CD4-positive, alpha-beta T cell treated with Interleukin-4 for 4 hours (primary cell): Measurements from ENCODE around the gene PPIE.
"Not testable (repeated sequence)": the region's sequence is repeated elsewhere in the genome, so short reads cannot be mapped to it uniquely, and the experiment has no call there.

ENCODE experiments used
- DNase-seq: peaks from one replicate; pipeline ENCODE4 v3.0.0-alpha.2; 2020

PPIE gene

DNA sequence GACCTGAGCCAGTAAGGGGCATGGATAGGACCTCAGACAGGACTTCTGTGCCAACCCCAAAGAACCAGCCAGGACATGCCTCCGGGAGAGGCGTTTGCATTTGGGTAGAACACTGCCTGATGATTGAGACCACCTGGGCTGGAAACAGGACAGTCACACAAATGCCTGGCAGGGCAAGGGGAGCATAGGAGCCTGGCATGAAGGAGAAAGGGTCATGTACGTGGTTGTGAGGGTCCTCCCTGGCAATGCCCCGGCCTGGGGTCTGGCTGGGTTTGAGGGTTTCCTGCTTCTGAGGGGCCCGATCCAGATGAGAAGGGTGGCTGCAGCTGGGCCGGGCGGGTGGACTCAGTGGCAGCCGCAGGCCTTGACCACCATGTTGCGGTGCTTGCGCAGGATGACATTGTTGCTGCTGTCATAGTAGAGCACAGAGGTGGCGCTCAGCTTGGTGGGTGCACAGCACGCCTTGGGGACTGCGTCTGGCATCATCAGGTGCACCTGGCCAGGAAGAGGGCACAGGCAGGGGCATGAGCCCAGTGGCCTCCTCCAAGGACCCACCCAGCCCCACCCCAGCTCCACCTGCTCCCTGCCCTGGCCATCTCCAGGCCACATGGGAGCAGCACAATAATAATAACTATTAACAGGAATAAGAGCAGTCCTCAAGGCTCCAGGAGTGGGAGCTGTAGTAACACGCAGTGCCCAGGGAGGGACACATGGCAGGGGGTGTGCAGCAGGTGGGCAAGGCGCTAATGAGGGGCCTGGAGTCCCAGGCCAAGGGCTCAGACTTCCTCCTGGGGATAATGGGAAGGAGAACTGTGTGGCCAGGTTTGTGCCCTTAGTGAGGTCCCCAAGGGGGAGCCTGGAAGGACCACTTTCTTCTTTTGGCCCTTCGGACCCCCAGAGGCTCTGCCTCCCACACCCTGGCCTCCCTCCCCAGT is 21.7 kb downstream of the PPIE start:
- DNase-seq = no peak

DNA sequence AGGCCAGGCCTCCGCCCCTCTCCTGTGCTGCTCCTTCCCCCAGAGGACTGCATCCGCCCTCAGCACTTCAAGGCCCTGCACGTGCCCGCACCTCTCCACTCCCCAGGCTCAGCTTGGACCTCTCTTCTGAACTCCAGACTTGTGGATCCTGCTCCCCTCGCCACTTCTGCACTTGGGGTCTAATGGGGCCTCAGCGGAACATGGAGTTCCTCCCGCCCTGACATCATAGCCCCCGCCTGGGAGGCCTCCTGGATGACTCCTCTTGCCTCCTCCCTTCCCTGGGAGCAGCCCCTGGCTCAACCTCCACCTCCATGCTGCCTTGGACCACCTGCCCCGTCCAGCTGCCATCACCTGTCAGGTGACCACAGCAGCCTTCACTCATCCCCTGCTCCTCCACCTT is 22.3 kb downstream of the PPIE start:
- DNase-seq = no peak

DNA sequence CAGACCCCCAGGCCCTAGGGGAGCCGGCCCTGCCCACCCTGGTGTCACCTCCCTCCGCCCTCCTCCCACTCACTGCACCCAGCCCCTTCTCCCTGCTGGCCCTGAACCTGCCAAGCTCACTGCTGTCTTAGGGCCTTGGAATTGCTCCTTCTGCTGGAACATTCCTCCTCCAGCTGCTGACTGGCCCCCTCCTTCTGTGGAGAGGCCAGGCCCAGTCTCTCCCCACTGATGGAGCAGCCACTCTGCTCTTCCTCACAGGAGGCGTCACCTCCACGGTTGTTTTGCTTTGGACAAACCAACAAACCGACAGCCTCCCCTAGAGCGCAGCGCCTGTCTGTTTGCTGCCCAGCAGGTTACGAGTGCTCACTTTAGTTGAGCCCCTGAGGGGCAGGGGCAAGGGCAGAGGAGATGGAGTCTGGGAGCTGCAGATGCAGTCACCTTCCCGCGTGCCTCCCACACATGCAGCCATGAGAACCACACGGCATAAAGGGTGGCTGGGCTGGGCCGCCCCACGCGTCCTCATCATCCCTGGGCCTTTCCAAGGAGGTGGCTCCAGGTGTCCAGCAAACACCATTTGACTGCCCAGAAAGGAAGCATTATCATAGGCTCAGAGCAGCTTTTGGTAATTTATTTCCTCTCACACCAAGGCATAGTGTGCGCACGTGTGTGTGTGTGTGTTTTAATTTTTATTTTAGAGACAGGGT is 23.0 kb downstream of the PPIE start:
- no peak for DNase-seq

DNA sequence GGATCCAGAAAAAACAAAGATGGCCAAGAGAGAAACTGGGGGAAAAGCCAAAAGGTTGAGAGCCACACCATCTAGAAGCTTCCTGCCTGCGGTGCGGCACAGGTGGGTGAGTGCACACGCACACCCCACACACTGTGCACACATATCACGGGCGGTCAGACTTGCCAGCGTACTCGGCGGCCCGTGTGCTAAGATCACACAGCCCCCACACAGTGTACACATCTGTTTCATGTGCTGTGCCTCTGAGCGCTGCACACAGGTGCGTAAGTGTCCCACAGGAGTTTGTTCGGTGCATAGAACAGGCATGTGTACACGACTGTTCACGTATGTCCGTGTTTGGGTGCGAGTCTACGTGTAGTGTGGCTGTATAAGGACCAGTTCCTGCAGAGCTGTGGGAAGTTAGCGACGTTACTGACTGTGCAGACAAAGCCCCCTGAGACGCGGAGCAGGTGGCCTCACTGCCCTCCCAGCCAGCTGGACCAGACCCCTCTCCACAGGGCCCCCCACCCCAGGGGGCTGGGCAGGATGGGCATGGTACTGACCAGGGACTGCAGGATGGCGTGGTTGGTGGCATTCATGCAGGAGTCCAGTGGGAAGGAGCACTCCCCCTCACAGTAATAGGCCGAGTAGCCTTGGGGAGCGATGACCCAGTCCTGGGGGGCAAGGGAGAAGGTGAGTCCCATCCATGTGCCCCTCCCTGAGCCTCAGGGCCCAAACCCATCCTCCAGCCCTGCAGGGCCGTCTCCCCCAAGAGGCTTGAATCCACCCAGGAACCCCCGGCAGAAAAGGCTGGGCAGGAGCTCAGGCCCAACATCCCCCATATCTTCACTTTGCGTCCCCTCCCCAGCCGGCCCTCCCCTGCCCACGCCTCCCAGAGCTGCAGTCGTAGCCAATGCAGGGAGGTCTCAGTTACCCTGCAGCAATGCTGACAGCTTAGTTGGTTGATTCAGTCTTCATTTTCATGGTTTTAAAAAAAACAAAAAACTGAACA is 24.2 kb downstream of the PPIE start:
- DNase-seq = no peak

DNA sequence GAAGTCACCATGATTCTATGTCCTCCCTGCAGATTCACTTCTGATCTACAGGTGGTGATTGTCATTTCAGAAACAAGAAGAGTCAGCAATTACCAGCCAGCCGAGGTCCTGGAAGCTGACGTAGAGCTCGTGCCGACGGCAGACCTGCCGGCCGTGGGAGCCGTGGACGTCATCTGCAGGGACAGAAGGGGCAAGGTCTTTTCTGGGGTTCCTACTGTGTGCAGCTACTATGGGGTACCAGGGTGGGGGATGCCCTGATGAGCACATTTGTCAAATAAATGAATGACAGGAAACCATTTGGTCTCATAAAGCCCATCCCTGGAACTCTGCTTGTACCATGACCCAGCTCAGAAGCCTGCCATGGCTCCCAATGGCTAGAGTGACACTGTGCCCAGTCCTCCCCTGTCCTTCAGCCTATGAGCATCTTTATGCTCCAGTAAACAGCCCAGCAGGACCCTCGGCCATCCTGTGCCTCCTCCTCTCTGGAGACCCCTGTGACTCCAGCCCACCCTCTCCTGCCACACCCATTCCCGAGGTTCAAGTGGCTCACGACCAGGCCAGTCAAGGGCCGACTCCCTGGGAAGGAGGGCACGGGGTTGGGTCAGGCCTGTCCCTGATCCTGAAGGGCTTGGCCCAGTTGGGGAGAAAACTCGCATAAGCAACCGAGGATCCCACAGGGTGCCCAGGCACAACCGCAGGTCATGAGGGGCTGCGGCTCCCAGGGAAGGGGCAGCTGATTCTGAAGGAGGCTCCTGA is 25.1 kb downstream of the PPIE start:
- not testable (repeated sequence) for DNase-seq

DNA sequence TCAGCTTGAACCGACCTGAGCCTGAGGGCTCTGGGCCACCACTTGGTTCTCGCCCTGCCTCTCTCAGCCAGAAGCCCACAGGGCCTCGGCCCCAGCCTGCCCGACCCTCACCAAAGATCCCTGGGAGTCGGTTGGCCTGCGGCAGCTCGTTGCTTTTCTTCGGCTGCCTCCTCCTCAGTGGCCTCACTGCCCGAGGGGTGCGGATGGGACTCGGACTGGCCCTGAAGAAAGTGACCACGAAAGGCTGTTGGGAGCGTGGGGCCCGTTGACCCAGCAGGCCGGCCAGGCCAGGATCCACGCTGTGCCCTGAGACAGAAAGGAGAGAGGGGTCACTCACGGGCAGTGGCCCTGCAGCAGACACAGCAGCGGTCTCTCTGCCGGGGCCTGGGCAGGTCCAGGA is 25.8 kb downstream of the PPIE start:
- not testable (repeated sequence) for DNase-seq

DNA sequence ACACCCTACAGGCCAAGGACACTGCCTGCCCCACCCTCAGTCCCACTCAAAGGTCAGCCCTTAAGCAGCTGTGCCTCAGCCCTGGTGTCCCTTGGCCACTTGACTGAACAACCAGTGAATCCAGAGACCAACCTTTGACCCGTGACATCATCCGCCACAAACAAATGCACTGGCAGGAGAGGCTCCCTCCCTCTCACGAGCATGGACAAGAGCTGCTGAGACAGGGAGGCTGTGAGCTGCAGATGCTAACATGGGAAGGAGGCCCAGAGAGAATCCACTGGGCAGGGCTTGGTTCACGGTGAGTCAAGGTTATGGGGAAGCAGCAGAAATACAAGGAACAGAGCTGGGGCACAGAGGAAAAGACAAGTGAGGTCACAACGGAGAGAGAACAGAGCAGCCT is 27.8 kb downstream of the PPIE start:
- DNase-seq = not testable (repeated sequence)

DNA sequence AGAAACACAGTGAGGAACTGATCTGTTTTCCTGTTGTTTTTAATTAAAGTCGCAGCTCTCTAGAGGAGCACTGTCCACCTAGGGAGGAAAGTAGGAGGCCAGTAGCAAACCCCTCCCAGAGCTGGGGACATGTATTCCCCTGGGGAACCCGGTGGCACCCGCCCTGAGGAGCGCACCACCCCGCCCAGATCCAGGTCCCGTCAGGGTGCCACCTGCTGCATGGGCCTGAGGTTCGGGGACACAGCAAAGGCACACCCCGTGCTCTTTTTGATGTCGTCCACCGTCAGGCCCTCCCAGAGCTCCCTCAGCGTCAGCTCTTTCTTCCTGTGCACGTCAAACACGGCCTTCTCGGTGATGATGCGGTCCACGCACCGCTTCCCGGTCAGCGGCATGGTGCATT is 30.8 kb downstream of the PPIE start:
- DNase-seq = not testable (repeated sequence)

DNA sequence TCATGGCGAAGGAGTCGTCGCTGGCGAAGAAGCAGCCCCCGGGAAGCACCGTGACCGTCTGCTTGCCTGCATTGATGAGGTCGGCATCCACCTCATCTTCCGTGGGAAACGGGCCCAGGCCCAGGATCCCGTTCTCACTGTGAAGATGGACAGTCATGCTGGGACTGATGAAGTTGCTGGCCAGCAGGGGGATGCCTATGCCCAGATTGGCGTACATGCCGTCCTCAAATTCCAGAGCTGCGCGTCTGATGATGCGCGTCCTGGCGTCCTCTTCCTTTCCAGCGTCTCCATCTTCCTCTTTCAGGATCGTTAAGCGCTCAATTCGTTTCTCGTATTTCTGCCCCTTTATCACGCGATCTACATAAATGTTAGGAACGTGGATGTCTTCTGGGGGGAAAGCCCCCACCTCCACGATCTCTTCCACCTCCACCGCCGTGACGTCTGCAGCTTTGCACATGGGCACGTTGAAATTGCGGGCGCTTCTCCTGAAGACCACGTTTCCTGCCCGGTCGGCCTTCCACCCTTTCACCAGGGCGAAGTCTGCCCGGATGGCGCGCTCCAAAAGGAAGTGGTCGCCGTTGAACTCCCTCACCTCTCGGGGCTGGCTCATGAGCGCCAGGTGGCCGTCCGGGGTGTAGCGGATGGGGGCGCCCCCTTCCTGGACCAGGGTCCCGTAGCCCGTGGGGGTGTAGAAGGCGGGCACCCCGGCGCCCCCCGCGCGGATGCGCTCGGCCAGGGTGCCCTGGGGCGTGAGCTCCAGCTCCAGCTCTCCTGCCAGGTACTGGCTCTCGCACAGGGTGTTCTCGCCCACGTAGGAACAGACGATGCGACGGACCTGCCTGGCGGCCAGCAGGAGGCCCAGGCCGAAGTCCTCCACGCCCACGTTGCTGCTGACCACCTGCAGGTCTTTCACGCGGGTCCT is 31.7 kb downstream of the PPIE start:
- not testable (repeated sequence) for DNase-seq

DNA sequence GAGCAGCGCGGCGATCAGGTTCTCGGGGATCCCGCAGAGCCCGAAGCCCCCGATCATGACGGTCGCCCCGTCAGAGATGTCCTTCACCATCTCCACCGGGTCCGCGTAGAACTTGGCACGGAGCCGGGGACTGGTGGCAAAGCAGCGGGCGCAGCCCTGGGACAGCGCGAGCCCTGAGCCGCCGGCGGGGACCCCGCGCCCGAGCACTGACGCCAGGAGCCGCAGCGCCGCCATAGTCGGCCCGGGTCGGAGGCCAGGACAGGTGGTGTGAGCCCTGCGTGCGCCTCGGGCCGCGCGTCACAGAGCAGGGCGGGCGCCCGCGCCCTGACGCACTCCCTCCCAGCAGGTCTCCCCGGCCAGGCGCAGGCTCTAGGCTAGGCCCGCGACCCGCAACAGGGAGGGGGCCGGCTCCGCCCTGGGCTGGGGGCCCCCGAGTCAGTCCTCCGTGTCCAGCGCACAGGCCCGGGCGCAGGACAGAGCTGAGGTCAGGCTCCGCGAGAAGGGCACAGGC is 32.4 kb downstream of the PPIE start, which contains the start of gene OXCT2:
Gene OXCT2 (minus strand): TSS at position 327 of the 511 bp plus-strand sequence. CDS start 93 bp downstream, at position 234.
- DNase-seq = not testable (repeated sequence)

DNA sequence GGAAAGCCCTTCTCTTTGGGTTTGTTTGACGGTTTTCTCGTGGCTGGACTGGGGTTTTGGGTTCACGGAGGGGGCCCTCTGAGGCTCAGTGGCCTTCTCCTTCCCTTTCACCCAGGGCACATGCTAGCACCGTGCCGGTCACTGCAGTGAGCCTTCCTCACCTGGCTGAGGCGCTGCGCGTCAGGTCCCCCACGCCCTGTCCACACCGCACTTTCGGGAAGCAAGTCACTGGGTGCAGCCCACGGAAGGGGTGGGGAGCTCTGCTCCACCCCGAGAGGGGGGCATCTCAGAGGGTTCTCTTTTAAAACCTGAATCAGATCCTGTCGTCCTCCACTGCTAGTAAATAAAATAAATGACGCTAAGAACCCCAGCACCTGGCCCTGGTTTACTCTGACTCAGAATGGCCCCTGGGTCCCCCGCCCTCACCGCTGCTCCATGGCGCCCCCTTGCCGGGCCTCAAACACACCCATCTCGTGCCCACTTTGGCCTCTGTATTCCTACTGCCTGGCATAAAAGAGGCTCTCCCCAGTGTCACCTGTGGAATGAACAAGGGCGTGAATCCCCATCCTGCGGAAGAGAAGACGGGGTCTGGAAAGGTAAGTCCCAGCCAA is 34.8 kb downstream of the PPIE start:
- DNase-seq = not testable (repeated sequence)

DNA sequence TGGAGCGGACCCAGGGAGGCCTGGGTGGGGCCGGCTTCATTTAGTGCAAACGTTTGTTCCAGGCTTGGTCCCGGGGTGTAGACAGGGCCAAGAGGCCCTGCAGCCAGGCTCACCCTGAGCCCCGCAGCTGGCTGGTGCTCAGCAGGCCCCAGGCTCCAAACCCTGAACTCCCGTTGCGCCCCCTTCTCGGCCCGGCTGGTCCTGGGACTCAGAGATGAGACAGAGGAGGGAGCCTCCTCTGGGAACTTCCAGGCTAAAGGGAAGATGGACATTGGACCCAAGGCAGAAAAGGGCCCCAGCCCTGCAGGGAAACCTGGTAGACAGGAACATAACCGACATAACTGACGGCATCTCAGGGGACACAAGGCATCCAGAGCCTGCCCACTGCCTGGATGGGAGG is 36.5 kb downstream of the PPIE start:
- DNase-seq = not testable (repeated sequence)

DNA sequence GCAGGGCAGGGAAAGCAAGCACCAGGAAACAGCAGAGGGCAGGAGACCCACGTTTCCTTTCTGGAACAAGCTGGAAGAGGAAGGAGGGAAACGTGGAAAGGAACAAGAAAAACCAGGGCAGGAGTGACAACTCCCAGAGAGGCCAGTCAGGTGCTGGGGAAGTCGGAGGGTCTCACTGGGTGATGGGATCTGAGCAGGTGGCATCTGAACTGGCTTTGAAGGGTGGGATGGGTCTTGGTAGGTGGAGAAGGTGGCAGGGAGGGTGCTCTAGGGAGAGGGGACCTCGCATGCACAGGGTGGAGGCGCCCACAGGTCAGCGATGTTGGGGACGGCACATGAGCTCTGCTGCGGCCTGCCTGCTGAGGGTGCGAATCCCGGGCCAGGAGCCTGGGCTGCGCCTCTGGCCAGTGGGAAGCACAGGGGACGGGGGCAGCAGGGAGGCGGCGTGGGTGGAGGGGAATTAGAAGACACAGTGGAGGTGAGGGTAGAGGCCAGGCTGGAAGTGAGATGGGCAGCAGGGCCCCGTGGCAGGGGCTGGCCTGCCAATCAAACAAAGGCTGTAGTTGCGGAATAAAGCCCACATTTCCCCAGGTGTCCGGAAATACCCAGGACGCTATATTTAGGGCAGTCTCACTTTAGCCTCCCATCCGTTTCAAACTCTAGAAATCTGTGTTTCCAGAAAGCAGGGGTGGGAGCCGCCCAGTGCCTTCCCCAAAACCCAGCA is 37.2 kb downstream of the PPIE start:
- not testable (repeated sequence) for DNase-seq

DNA sequence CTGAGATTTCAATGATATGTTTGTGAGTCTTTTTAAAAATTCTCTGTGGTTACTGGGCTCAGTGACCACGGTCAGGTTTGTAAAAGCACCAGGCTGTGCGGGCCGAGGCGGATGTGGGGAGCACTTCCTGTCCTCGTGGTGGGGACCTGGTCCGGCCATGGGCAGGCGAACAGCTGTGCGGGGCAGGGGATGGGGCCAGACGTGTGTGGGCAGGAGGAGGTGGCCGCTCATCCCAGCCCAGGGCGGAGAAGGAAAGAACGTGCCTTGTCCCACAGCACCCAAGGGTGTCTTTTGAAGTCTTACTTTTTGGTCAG is 37.7 kb downstream of the PPIE start:
- DNase-seq = no peak

DNA sequence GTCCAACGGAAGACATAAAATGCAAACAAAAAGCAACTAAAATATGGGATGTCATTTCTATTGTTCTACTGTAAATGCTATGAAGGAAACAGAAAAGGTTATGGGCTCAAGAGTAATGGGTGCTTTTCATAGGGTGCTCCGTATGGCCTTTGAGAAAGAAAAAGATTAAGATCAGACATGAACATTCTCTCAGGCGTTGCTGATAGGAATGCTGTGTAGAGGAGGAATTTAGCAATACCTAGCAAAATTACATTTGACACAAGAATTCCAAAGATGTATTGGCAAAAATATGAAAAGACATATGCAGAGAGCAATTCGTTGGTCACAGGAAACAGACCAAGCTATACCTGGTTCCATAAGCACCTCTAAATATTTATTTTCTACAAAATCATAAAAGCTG is 38.2 kb downstream of the PPIE start:
- no peak for DNase-seq

DNA sequence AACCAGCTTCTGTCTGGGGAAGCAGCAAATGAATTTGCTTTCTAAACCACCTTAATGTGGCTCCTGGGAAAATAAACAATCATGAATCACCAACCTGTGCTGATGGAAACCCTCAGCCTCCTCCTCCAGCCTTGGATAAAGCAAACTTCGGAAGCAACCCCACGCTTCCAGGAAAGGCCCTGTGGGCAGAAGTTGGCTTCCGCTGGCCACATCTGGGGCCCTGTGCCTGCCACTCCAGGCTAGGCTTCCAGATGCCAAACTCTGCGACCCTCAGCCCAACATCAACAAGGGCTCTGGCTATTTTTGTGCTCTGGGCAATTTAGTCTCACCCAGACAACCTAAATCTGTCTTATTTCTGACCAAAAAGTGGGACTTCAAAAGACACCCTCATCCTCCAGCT is 38.6 kb downstream of the PPIE start:
- no peak for DNase-seq

DNA sequence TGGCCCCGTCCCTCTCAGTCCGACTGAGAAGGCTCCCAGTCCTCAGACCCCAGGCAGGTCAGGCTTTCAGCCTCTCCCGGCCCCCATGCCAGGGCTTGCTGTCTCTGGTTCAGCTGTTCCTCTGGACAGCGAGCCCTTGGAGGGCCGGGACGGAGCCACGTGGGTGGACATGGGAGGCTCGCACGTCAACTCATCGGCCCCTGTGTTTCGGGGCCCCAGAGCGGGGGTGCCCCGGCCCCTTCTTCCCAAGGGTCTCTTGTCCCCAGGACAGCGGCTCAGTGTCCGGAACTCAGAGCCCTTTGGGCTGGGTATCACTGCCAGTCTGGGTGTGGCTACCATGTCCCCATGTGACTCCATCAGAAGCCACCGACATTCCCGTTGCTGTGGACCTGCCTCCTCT is 39.2 kb downstream of the PPIE start:
- DNase-seq = not testable (repeated sequence)

DNA sequence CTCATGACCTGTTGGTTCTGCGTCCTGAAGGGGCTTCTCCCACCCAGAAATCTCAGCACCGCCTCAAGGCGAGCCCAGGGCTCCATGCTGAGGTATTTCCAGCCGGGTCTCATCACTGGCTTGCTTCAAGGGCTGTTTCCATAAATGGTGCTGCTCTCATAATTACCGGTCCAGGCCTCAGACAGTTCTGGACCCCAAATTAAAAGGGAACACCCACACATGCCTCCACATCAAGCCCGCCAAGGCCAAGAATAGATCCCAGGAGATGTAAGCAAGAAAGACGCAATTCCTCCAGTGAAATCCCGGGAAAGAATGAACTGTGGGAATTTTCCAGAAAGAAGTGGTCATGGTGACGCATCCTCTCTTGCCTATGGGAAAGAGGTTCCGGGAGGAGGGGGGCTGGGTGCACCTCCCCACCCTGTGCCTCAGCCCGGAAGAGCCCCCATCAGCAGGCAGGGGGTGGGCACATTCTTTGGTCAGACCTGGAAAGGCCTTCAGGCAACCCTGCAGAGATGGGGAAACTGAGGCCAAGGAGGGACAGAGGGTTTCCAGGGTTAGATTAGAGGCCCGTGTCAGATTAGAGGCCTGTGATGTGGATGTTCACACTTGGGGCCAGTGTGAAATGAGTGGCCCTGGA is 39.9 kb downstream of the PPIE start:
- DNase-seq = not testable (repeated sequence)

DNA sequence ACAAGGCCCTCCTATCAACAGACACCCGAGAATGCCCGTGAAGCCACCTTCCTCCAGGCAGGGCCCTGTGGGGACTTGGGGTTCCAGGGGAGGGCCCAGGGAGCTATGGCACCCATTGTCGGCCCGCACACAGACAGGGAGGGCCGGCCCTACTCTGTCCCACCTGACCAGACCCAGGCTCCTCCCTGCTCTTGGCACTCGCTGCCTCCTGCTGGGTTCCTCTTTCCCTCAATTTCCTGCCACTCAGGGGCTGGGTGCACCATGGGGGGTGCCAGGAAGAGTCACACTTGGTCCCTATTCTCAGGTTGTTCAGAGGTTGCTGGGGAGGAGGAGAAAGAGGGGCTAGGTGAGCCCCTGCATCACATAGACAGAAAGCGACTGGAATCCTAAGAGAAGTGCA is 40.5 kb downstream of the PPIE start:
- DNase-seq = no peak
